GM19193 (cell line): Measurements from ENCODE around the gene JPT2.

Experiments
- POLR2A ChIP-seq: IDR thresholded peaks from 4 replicates; pipeline ENCODE4 v1.6.1; 2011; ENCODE audit not compliant: insufficient read depth, insufficient read length; ENCODE audit errors: extremely low read depth

JPT2 gene

DNA sequence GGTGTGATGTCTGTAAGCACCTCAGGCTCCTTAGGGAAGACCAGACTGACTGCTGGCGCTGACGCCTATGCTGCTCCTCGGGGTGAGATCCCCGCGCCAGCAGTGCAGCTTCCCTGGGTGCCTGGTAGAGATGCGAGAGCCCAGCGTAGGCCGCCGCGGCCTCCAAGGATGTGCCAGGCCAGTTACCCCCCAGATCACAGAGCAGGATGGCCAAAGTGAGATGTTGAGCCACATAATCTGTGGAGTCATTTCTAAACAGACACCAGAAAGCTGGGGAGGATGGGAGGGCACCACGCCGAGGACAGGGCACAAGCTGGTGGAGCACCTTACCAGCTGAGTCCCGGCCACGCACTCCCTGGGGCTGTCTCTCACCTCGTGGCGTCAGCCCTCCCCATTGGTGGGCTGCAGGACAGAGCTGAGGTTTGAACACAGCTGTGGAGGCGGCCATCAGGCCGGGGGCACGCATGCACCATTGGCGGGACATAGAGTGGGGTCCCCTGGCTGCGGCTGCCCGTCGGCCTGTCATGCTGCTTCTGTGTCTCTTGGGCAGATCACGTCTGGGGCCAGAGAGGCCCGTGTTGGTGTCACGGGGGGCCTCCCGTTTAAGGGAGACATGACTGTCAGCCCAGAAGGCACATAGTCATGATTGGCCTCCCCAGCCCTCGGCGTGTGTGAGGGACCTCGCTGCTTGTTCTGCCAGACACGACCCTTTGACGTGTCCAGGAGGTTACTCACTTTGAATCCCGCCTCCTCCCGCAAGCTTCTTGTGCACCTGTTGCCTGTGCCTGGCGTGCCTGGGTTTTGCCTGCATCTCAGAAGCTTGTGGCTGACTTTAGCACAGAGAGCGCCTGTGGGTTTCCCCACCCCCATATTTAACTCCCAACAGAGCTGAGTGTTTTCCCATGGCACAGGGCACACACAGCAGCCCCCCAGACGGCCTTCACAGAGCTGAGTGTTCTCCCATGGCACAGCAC lies 49.9 kb downstream of the JPT2 start:
- no peak for TF ChIP-seq POLR2A

GRCh38 chr16:1729026-1729425 lies 50.9 kb downstream of the JPT2 start:
- TF ChIP-seq POLR2A: no peak

DNA sequence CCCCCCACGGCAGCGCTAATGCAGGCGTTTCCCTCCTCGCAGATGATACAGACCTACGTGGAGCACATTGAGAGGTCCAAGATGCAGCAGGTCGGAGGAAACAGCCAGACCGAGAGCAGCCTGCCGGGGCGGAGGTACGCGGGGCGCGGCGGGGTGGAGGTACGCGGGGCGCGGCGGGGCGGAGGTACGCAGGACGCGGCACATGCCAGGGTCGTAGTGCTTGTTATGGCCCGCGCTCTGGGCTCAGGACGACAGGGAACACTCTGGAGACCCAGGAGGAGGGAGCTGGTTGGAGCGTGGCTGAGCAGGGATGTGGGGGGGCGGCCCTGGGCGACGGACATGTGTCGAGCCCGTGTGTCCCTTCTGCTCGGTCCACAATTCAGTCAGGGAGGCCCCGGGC lies 51.4 kb downstream of the JPT2 start:
- no peak for TF ChIP-seq POLR2A

GRCh38 chr16:1731073-1731472 lies 53.0 kb downstream of the JPT2 start:
- no peak for TF ChIP-seq POLR2A

GRCh38 chr16:1731603-1732002 lies 53.5 kb downstream of the JPT2 start:
- TF ChIP-seq POLR2A: no peak

- no peak for TF ChIP-seq POLR2A
These were observed 54.0 kb downstream of the JPT2 start for GRCh38 chr16:1732071-1732470.

DNA sequence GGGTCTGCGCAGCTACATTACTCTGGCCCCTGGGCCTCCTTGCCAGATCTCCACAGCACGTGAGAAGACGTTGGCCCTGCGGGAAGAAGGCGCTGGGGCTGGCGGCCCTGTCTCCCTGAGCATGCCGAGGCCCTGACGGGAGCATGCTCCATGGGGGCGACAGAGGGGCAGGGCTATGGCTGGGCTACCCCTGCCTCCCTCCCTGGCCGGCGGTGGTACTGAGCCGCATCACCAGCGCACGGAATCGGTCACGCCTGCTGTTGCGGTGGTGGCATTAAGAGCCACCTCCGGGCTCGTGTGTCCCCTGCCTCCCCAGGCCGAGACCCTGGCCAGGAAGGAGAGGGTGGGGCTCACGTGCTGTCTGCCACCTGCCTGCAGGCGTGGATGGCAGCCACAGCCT lies 56.0 kb downstream of the JPT2 start:
- TF ChIP-seq POLR2A: no peak

GRCh38 chr16:1734816-1735215 lies 56.7 kb downstream of the JPT2 start:
- no peak for TF ChIP-seq POLR2A

DNA sequence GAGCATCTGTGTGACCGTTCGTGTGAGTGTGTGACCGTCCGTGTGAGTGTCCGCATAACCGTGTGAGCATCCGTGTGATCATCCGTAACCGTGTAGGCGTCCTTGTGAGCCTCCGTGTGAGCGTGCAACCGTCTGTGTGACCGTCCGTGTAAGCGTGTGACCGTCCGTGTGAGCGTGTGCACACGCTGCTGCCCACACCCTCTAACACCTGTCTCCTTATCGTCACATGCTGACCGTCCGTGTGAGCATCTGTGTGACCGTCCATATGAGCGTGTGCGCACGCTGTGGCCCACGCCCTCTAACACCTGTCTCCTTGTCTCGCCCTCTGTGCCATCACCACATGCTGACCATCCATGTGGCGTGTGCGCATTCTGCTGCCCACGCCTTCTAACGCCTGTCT lies 62.2 kb downstream of the JPT2 start:
- no peak for TF ChIP-seq POLR2A

DNA sequence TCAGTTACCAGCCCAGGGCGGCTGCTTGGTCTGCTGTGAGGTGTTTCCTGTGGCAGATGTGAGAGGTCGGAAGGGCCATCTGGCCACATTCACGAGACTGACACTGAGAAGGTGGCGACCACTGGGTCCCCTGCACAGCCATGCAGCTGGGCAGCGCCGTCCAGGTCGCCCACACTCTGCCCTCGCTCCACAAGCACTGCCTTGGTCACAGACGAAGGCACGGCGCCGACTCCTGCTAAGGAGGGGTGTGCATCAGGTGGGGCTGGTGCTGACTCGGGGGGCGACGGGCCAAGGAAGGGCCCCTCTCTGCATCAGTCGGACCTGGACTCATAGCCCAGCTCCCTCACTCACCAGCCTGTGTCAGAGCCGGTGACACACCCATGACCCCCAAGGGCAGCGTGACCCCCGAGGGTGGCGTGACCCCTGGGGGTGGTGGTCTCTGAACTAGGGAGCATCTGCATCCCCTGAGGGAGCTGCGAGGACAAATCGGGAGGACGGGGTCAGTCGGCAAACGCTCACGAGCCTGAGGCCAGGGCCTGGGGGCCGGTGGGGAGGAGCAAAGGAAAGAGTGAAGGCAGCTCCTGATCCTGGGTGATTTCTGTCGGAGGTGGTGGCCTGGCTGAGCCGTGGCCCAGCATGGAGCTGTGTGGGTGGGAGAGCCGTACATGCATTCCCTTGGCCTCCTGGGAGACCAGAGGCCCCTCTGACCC lies 62.9 kb downstream of the JPT2 start:
- no peak for TF ChIP-seq POLR2A

- TF ChIP-seq POLR2A: no peak
These were observed 63.6 kb downstream of the JPT2 start for GRCh38 chr16:1741553-1742165.

DNA sequence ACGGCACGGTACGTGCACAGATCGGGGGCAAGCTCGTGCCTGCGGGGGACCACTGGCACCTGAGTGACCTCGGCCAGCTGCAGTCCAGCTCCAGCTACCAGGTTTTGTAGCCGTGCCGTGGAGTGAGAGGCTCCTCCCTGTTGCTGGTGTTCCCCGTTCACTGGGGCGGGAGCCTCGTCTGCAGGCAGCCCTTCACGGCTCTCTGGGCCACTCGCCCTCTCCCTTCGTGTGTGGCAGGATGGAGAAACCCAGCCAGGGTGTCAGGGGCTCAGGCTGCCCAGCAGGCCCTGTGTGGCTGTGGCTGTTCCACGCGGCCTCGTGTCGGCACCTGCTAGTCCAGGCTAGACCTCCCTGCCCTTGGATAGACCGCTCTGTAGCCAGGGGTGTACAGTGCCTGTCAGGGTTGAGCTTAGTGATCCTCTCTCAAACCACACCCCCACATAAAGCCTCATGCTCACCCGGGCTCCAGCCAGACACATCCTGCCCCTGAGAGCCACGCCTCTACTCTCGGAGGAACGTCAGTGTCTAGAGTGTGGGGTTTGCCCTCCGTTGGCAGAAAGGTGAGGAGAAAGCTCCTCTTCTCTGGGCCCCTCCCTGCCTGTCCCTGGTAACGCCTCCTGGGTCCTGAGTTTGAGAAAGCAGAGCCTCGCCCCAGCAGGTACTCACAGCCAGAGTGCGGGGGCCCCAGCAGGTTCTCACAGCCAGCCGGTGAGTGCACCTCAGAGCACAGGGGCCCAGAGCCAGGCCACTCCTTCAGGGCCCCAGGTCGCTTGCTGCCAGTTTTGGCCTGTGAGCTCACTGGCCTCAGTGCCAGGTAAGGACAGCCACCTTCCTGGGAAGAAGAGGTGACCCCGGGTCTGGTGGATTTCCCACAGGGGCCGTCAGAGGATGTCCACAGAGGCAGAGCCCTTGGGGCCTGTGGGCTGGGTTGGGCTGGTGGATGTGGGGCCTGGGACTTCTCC lies 65.6 kb downstream of the JPT2 start:
- no peak for TF ChIP-seq POLR2A

GRCh38 chr16:1744338-1744840 lies 66.3 kb downstream of the JPT2 start:
- TF ChIP-seq POLR2A: no peak
